ENCODE measurements around the gene SYNDIG1L. TPM values are rescaled to one million over a fixed set of nuclear protein-coding genes. Genes with fewer than 3 reads are reported as not detected.
"Not testable (repeated sequence)": the region's sequence is repeated elsewhere in the genome, so short reads cannot be mapped to it uniquely, and the experiment has no call there.

SYNDIG1L gene
- 0.26 TPM for total RNA-seq

GRCh38 chr14:74426202-74426582, at the start of gene SYNDIG1L:
TSS of gene SYNDIG1L (minus strand) at chr14:74426210. CDS start at chr14:74409744, 16,466 bp downstream.
- no peak for DNase-seq (ENCODE audit: low spot score)

GRCh38 chr14:74475678-74476077, 49.7 kb upstream of the SYNDIG1L start:
- no peak for DNase-seq (ENCODE audit: low spot score)

- no peak for DNase-seq (ENCODE audit: low spot score)
These were observed 48.4 kb upstream of the SYNDIG1L start for GRCh38 chr14:74474376-74474775.

GRCh38 chr14:74472601-74473000, 46.6 kb upstream of the SYNDIG1L start:
- no peak for DNase-seq (ENCODE audit: low spot score)

- no peak for DNase-seq (ENCODE audit: low spot score)
These were observed 43.8 kb upstream of the SYNDIG1L start for GRCh38 chr14:74469548-74470518.

- DNase-seq (ENCODE audit: low spot score), result no peak
These were observed 42.5 kb upstream of the SYNDIG1L start for GRCh38 chr14:74468513-74468912.

GRCh38 chr14:74465335-74465734, 39.3 kb upstream of the SYNDIG1L start:
- DNase-seq (ENCODE audit: low spot score), result no peak

- DNase-seq (ENCODE audit: low spot score), result no peak
These were observed 38.8 kb upstream of the SYNDIG1L start for GRCh38 chr14:74464785-74465184.

GRCh38 chr14:74463697-74464096, 37.7 kb upstream of the SYNDIG1L start:
- no peak for DNase-seq (ENCODE audit: low spot score)

GRCh38 chr14:74462993-74463392, 37.0 kb upstream of the SYNDIG1L start:
- DNase-seq (ENCODE audit: low spot score), result no peak

GRCh38 chr14:74459976-74460375, 34.0 kb upstream of the SYNDIG1L start:
- DNase-seq (ENCODE audit: low spot score), result no peak

GRCh38 chr14:74459289-74459946, 33.4 kb upstream of the SYNDIG1L start:
- no peak for DNase-seq (ENCODE audit: low spot score)

GRCh38 chr14:74457565-74457895, 31.5 kb upstream of the SYNDIG1L start:
- no peak for DNase-seq (ENCODE audit: low spot score)

GRCh38 chr14:74456684-74457564, 30.9 kb upstream of the SYNDIG1L start:
- no peak for DNase-seq (ENCODE audit: low spot score)

GRCh38 chr14:74454397-74454796, 28.4 kb upstream of the SYNDIG1L start:
- not testable (repeated sequence) for DNase-seq (ENCODE audit: low spot score)

GRCh38 chr14:74444866-74445265, 18.9 kb upstream of the SYNDIG1L start:
- DNase-seq (ENCODE audit: low spot score), result no peak

- no peak for DNase-seq (ENCODE audit: low spot score)
These were observed 16.7 kb upstream of the SYNDIG1L start for GRCh38 chr14:74442757-74443156.

- DNase-seq (ENCODE audit: low spot score), result no peak
These were observed 15.1 kb upstream of the SYNDIG1L start for GRCh38 chr14:74441113-74441512.

- DNase-seq (ENCODE audit: low spot score), result no peak
These were observed 12.4 kb upstream of the SYNDIG1L start for GRCh38 chr14:74438351-74438915.

GRCh38 chr14:74437496-74438053, 11.6 kb upstream of the SYNDIG1L start:
- no peak for DNase-seq (ENCODE audit: low spot score)

- DNase-seq (ENCODE audit: low spot score), result no peak
These were observed 8.3 kb upstream of the SYNDIG1L start for GRCh38 chr14:74434294-74434693.
